ENCODE measurements around the gene RSRP1. TPM values are rescaled to one million over a fixed set of nuclear protein-coding genes. Genes with fewer than 3 reads are reported as not detected.
A peak's percentile ranks its signal among the peaks of the same experiment; 100 is the strongest.

The RSRP1 gene, protein sequence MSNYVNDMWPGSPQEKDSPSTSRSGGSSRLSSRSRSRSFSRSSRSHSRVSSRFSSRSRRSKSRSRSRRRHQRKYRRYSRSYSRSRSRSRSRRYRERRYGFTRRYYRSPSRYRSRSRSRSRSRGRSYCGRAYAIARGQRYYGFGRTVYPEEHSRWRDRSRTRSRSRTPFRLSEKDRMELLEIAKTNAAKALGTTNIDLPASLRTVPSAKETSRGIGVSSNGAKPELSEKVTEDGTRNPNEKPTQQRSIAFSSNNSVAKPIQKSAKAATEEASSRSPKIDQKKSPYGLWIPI
- 59.4 and 60.4 TPM in 2 replicates for total RNA-seq (2021; fragmentation: NEBNext Ultra II Directional; extraction: Animal tissue kit (Norgen Biotek cat#: 25700))
- polyA plus RNA-seq (2011; rRNA removed): 32.9 and 38.2 TPM in 2 replicates
- 66.1 TPM for polyA plus RNA-seq (2011; cell fraction: cytosol; rRNA removed)
- 111 TPM for polyA plus RNA-seq (2011; cell fraction: nucleus; rRNA removed)
- 33.1 to 58.0 TPM (median 48.2 TPM) in 4 replicates for polyA plus RNA-seq (2012, experiment 1 of 2)
- polyA plus RNA-seq (2012, experiment 2 of 2): 8.9 TPM
- 57.6 TPM for polyA plus RNA-seq (2013, experiment 1 of 2)
- polyA plus RNA-seq (2013, experiment 2 of 2): 50.1 TPM
- polyA minus RNA-seq (2011; rRNA and poly(A)+ RNA removed): 37.6 and 38.0 TPM in 2 replicates
- 41.4 TPM for polyA minus RNA-seq (2011; cell fraction: cytosol; rRNA and poly(A)+ RNA removed)
- 80.9 TPM for polyA minus RNA-seq (2011; cell fraction: nucleus; rRNA and poly(A)+ RNA removed)
- long read RNA-seq, experiment 1, partial matches to known transcripts: 0 of 7 reads
- long read RNA-seq, experiment 1, other reads (novel, unspliced or antisense): 6 of 7 reads
- long read RNA-seq, experiment 2, transcript RSRP1-201 (5 exons, 1,502 nt): major isoform, 10 of 32 reads
- long read RNA-seq, experiment 2, partial matches to known transcripts: 7 of 32 reads
- long read RNA-seq, experiment 2, other reads (novel, unspliced or antisense): 10 of 32 reads

DNA sequence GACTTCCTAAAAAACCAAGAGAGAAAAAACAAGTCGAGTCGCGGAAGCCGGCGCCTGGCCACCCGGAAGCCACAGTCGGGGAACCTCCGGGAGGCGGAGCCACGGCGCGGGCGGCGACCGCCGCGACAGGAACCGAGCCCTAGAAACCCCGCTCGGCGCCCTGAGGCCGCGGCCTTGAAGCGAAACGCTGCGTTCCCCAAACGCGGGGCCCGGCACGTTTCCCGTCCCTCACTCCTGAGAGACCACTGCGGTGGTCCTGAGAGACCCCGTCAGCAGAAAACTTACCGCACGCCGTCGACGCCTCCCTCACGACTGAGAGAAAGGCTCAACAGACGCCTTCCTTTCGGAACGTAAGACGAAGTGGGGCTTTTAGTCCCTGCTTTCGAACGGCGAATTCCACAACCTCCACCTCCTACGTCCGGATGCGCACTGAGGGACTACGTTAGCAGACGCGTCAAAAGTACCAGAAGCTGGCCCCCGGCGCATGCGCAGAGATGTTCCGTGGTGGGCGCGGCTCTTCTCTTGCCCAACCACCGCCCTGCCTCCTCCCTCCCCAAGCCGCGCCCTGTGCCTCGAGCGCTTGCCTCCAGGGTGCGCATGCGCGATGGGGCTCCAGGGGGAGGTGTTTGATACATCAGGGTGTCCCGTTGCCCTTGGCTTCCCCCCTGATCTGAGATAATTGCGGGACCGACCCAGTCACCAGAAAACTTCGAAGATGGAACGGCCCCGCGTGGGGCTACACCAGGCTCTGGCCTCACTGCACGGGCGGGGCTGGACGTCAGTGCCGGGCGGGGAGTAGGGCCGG lies at the start of gene RSRP1:
TSS of gene RSRP1 (minus strand) at position 431 of the 805 bp plus-strand sequence. CDS start 491 bp downstream, outside the sequence.
- WGBS, 2 experiments (ENCODE audit: extremely low coverage in 1 of 2, insufficient coverage in 1 of 2, insufficient read length in 1 of 2, insufficient replicate concordance in 2 of 2, low coverage in 1 of 2, low lambda C conversion rate in 2 of 2, missing lambda C conversion rate in 1 of 2): 1% methylated on average over 71 of the region's 79 CpGs; no CpG with 5 or more reads in 1 of the 2 experiments
- H3K9me3 ChIP-seq (ENCODE audit: insufficient read depth in 2 of 2, low read depth in 1 of 2, low read length in 1 of 2): no peaks in the 10 kb centered on the region
- H4K5ac ChIP-seq (ENCODE audit: insufficient read length, low read depth, low read length): peak within 1 kb of the TSS; percentile 93
- peak within 1 kb of the TSS; percentile 83 for H4K91ac ChIP-seq (replicated peaks; ENCODE audit: insufficient read length, low read length)
- no peak within 1 kb of the TSS for H2BK120ac ChIP-seq (replicated peaks; ENCODE audit: low read depth, low read length)
- peak within 1 kb of the TSS; percentile 70; the same call in 1 of the 2 replicates for H2AFZ ChIP-seq (ENCODE audit: low read length)
- peaks cover 15 to 30% (median 20%) of the 10 kb centered on the region in 4 experiments for H3K36me3 ChIP-seq (ENCODE audit: control insufficient read depth in 2 of 4, insufficient read depth in 4 of 4, low read length in 3 of 4)
- H3K14ac ChIP-seq (ENCODE audit: insufficient read length): no peak within 1 kb of the TSS
- CTCF ChIA-PET (ENCODE audit: partially characterized antibody): interaction anchor here (0.6 kb wide), 2 partner anchors 255 to 795 kb away, joined by 3 to 4 read pairs; no protein-coding TSS in a partner anchor
- no peaks in the 10 kb centered on the region; a peak in 1 of 7 replicates for H3K4me1 ChIP-seq (replicated peaks in 1 of 4; ENCODE audit: control insufficient read depth in 3 of 4, insufficient read depth in 4 of 4, low read length in 3 of 4)
- peak within 1 kb of the TSS; percentile 87 to 92 for H3K4me2 ChIP-seq (ENCODE audit: insufficient read depth in 1 of 2, low read depth in 2 of 2, low read length in 2 of 2)
- peaks cover 6 to 8% of the 10 kb centered on the region in 2 experiments for H4K20me1 ChIP-seq (replicated peaks in 1 of 2; ENCODE audit: control insufficient read depth in 1 of 2, insufficient read depth in 2 of 2, low read length in 2 of 2)
- no peaks in the 10 kb centered on the region for H3K27me3 ChIP-seq (replicated peaks in 1 of 4; ENCODE audit: control insufficient read depth in 3 of 4, extremely low read depth in 1 of 4, insufficient read depth in 3 of 4, low read length in 3 of 4)
- peak within 1 kb of the TSS; percentile 78 to 89 (median 87) for H3K9ac ChIP-seq (replicated peaks in 1 of 4; ENCODE audit: extremely low read depth in 1 of 4, low read depth in 3 of 4, low read length in 3 of 4)
- H3K23ac ChIP-seq (ENCODE audit: insufficient read length): no peak within 1 kb of the TSS
- no peak within 1 kb of the TSS for H2BK20ac ChIP-seq (ENCODE audit: low read length)
- peak within 1 kb of the TSS; percentile 92 for H3K56ac ChIP-seq (replicated peaks; ENCODE audit: insufficient read length, low read depth, low read length)
- POLR2A ChIA-PET (ENCODE audit: partially characterized antibody): interaction anchor here (0.5 to 5.0 kb wide), 13 partner anchors 9 to 595 kb away, joined by 3 to 66 read pairs (median 3); partner anchors contain the start of gene SYF2
- H4K8ac ChIP-seq (ENCODE audit: extremely low read depth, insufficient read depth, low read length): peak within 1 kb of the TSS; percentile 85
- peak within 1 kb of the TSS; percentile 76 for H3K4ac ChIP-seq (replicated peaks; ENCODE audit: insufficient read length, low read depth, low read length)
- peak within 1 kb of the TSS; percentile 40; the same call in 1 of the 2 replicates for H2BK12ac ChIP-seq (ENCODE audit: low read depth, low read length)
- H2AK5ac ChIP-seq (ENCODE audit: low read depth, low read length): no peak within 1 kb of the TSS
- peak; percentile 96 to 99 for DNase-seq (ENCODE audit: low read depth in 1 of 2, low spot score in 2 of 2)
- peak within 1 kb of the TSS; percentile 84; the same call in 1 of the 2 replicates for H3K27ac ChIP-seq (ENCODE audit: low read depth, low read length)
- H3K79me1 ChIP-seq (ENCODE audit: low read depth, low read length): peaks cover 6% of the 10 kb centered on the region
- FAIRE-seq: peak; percentile 39
- peak within 1 kb of the TSS; percentile 67 to 99 (median 96) for H3K4me3 ChIP-seq (ENCODE audit: extremely low read depth in 1 of 4, insufficient read depth in 2 of 4, low read depth in 3 of 4, low read length in 4 of 4)
- H3K18ac ChIP-seq (ENCODE audit: extremely low read depth, low read length): peak within 1 kb of the TSS; percentile 80
- H2BK15ac ChIP-seq (ENCODE audit: low read length): peak within 1 kb of the TSS; percentile 19; the same call in 1 of the 2 replicates
- H3K23me2 ChIP-seq (ENCODE audit: low read depth, low read length): peaks cover 9% of the 10 kb centered on the region
- H2BK5ac ChIP-seq (ENCODE audit: low read depth, low read length): peak within 1 kb of the TSS; percentile 83
- peaks cover 3 to 24% of the 10 kb centered on the region in 2 experiments; a peak in 3 of 4 replicates for H3K79me2 ChIP-seq (ENCODE audit: control insufficient read depth in 1 of 2, insufficient read depth in 2 of 2, low read length in 2 of 2)
- TF ChIP-seq POU5F1 (IDR thresholded peaks at IDR 0.05; ENCODE audit: low read depth, low read length) (no peak), BACH1 (IDR thresholded peaks at IDR 0.05; ENCODE audit: low read length) (peak; percentile 55; the same call in 1 of the 2 replicates), CBX8 (IDR thresholded peaks at IDR 0.05; ENCODE audit: borderline replicate concordance, low read depth, low read length) (no peak), MAFK (IDR thresholded peaks at IDR 0.05; ENCODE audit: low read depth, low read length) (no peak), YY1 (IDR thresholded peaks at IDR 0.05; ENCODE audit: low read depth, low read length) (no peak), KDM4A (IDR thresholded peaks at IDR 0.05; ENCODE audit: low read depth, low read length, severe bottlenecking) (peak; percentile 79)
